Measurements from ENCODE around the gene TRAF3.
"Not testable (repeated sequence)": the region's sequence is repeated elsewhere in the genome, so short reads cannot be mapped to it uniquely, and the experiment has no call there.

The TRAF3 gene

DNA sequence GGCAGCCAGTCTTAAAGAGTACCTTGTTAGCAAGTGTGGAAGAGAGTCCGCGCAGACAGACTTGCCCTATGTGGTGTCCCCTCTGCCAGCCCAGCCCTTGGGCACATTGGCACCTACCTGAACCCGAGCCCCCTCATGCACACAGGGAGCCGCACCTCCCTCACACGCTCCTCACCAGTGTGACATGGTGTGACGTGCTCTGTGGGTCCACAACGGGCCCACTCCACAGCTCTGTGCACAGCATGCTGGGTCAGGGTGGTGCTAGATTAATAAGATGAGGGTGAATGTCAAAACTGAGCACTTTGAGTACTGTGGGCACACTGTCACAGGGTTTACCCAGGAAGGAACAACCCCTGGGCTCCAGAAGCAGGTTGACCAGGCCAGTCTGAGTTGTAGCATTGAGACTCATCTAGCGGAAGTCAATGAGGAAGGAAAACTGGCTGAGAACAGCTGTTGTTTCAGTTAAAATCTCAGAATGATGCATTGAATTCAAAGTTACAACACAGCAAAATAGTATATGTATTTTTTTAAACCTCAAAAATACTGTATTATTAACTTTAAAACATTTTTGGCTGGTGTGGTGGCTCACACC is 91.8 kb downstream of the TRAF3 start:
- no peak for DNase-seq

DNA sequence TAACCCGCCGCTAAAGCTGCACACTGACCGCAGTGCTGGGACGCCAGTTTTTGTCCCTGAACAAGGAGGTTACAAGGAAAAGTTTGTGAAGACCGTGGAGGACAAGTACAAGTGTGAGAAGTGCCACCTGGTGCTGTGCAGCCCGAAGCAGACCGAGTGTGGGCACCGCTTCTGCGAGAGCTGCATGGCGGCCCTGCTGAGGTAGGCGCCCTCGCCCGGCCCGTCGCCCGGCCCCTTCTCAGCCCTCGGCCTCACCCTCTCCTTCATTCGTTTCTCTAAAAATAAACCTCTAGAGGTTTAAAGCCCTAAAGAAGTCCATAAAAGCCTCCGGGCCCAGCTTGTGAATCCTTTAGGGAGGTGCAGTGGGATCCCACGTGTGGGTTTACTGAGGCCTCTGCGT is 93.0 kb downstream of the TRAF3 start:
- DNase-seq, result no peak

DNA sequence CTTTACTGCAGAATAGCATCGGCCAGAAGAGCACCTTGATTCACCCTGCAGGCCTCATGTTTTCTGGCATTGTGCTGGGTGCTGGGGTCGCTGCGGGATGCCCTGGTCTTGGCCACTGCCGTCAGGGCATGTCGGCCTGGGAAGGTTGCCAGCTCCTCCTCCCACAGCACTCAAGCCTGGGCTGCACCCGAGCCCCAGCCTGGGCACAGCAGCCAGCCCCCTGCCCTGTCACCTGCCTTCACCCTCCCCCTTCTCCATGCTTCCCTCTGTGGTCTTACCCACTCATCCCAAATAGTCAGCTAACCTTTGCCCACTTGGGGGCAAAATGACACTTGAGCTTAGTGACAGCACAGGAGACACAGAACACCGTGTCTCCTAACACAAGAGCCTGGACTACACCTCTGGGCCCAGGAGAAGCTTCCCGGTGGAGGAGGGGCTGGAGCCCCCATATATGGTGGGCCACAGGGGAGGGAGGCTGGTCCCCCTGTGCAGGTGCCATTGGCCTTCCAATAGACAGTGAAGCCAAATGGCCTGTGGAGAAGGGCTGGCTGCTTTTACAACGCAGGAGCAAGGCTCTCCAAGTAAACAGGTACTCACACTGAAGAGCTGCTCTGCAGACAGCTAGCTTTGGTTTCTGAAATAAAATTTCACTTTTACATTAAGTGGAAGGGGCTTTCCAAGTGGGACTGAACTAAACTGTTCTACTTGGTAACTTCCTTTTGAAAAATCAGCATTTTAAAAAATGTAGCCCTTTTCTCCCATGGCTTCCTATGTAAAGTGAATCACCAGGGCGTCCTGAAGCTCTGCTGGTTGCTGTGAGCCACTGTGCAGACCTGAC is 94.0 kb downstream of the TRAF3 start:
- DNase-seq, result no peak

DNA sequence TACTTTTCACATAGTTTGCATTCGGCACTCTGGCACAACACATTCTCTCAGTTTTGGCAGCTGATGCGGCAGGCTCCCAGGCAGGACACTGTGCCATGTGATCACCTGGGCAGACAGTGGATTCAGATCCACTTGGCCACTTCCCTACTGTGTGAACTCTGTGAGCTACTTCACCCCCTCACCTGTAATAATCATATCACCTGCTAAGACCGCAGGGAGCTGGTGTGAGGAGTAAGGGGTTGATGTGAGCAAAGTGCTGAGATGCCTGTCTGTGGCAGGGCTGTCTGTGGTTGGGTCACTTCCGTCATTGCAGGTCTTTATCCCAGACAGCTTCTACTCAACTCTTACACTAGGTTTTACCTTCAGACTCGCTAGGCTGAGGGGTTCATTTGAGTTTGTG is 94.8 kb downstream of the TRAF3 start:
- DNase-seq, result no peak

DNA sequence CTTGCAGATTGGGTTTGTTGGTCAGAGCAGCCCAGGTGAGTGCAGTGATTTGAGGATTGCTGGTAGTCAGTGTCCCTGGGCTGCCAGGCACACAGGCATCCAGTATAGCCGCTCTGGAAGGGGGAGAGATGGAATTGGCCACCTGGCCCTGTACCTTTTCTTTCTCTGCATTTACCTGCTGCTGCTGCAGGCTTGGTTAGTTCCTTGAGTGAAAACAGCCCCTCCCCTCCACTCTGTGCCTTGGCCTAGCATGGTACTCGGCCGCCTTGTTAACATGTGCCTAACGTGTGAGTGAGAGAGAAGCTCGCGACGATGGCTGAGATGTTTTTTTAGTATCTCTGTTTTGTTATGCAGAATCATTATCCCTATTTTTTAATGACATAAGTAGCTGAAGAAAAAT is 95.9 kb downstream of the TRAF3 start:
- DNase-seq, result no peak

DNA sequence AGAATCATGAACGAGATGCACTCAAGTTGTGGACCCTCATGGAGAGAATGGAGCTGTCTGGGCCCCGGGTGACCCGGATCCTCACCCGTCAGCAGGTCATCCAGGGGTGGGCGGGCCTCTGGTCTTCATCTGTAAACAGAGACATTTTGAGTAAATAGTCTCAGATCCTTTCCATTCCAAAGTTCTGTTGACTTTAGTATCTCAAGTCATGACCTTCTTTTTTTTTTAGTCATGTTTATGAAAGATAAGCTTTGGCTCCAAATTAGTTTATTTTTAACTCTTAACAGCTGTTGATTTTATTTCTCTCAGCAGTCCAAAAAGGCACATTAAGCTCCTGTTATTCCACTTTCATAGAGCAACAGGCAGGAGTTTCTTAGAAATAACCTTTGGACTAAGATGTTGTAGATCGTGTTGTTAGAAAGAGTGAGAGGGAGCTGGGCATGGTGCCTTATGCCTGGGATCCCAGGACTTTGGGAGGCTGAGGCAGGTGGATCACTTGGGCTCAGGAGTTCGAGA is 96.4 kb downstream of the TRAF3 start:
- DNase-seq, result no peak

DNA sequence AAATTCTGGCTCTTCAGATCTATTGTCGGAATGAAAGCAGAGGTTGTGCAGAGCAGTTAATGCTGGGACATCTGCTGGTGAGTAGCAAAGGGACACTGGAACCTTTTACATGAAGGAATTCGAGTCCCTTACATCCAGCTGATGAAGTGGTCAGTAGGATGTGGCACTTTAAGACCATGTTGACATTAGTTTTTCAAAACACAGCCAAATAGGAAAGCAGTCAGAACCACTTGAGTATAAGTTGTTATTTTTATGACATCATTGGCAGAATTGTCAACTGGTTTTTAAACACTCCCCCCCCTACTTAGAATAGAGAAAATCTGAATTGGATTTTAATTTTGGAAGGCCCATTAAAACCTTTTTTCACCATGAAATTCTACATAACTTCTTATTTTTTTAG is 98.4 kb downstream of the TRAF3 start:
- no peak for DNase-seq

DNA sequence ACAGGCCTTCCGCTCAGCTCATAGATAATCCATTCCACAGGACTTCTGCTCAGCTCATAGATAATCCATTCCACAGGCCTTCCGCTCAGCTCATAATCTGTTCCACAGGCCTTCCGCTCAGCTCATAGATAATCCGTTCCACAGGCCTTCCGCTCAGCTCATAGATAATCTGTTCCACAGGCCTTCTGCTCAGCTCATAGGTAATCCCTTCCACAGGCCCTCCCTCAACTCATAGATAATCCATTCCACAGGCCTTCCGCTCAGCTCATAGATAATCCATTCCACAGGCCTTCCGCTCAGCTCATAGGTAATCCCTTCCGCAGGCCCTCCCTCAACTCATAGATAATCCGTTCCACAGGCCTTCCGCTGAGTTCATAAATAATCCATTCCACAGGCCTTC is 100.3 kb downstream of the TRAF3 start:
- not testable (repeated sequence) for DNase-seq

DNA sequence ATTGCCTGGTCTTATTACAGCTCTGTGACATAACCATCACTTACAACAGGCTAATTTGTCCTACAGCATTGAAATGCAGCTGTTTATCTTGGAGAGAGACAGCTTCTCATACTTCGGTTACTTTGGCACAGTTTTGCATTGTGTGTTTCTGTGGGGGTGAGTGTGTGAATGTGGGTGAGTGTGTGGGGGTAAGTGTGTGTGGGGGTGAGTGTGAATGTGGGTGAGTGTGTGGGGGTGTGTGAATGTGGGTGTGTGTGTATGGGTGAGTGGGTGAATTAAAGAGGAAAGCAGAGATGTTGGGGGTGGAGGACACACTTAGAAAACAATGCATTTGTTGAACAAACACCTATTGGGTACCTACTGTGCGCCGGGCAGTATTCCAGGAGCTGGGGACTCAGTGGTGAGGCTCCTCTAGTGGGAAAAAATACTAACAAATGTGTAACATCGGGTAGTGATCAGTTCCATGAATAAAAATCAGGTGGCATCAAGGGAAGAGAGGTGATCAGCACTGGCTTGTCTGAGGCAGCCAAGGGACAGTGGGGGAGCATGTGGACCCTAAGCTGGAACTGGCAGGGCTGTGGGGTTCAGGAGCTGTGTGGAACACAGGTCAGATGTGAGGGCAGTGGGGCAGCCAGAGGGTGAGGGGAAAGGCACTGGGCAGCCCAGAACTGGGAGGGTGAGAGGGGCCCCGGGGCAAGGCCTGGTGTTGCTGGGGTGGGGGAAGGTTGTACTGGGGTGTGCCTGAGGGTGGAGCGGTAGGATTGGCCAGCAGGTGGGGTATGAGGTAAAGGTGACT is 101.1 kb downstream of the TRAF3 start:
- no peak for DNase-seq

DNA sequence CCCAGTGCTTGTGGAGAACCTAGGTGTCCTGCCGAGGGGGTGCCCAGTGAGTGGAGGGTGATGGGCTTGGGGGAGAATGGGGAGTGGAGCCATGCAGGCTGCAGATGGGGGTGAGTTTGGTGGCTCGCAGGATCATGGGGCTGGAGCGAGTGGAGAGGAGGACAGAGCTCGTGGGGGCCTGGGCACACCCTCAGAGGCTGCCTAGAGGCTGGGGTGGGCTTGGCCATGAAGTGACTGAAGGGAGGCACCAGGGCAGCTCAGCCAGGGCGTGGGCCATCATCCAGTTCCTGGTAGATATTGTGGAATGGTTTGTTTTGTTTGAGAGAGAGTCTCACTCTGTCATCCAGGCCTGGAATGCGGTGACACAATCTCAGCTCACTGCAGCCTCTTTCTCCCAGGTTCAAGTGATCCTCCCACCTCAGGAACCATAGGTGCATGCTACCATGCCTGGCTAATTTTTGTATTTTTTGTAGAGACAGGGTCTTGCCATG is 101.8 kb downstream of the TRAF3 start:
- DNase-seq, result peak; percentile 4

DNA sequence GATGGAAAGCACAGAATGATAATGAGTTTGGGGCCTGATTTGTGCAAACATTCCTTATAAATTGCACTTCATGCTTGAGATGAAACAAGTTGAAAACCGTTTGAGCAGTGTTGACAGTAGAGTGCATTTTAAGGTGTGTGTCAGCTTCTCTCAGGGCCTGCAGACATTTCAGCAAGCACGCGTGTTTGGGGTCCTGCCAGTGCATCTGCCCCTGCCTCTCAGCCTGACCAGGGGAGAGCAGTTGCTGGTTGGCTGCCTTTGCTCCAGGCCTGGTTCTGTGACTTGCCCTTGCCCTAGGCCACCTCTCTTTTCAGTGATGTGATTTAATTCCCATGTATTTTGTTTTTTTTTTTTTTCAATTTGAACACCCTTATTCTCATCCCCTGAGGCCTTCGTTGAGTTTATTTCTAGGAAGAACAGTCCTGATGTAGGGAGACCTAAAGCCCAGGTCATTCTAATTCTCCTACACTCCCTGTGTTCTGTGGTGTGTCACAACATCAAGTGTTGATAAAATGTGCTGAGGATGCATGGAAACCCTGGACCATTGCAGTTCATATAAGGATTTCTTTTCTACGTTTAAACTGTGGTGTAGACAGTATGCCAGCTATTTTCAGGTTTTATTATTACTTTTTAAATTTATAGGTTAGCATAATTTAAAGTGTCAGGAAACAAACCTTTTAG is 105.1 kb downstream of the TRAF3 start:
- no peak for DNase-seq

DNA sequence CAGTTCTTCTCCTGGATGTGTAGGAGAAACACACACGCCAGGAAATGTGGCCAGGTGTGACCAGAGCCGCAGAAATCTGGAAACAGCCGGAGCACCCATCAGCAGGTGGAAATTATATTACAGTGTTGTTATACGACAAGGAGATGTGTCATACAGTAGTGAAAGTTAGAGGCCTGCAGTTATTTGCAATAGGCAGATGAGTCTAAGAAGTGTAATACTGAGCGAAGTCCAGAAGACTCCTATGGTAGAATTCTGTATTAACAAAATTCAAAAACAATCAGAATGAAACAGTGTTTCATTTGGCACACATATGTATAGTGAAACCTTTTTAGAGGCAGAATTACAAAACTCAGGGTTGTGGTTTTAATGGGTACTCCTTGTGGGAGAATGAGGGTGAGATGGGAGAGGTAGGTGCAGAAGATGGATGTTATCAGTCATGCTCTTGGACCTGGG is 105.9 kb downstream of the TRAF3 start:
- no peak for DNase-seq

DNA sequence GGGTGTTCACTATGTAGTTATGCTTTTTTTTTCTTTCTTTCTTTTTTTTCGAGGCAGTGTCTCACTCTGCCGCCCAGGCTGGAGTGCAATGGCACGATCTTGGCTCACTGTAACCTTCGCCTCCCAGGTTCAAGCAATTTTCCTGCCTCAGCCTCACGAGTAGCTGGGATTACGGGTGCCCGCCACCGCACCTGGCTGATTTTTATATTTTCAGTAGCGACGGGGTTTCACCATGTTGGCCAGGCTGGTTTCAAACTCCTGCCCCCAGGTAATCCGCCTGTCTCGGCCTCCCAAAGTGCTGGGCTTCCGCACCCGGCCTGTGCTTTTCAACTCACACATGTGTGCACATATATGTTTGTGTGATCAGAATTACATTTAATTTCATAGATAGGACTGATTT is 106.3 kb downstream of the TRAF3 start:
- DNase-seq, result no peak

DNA sequence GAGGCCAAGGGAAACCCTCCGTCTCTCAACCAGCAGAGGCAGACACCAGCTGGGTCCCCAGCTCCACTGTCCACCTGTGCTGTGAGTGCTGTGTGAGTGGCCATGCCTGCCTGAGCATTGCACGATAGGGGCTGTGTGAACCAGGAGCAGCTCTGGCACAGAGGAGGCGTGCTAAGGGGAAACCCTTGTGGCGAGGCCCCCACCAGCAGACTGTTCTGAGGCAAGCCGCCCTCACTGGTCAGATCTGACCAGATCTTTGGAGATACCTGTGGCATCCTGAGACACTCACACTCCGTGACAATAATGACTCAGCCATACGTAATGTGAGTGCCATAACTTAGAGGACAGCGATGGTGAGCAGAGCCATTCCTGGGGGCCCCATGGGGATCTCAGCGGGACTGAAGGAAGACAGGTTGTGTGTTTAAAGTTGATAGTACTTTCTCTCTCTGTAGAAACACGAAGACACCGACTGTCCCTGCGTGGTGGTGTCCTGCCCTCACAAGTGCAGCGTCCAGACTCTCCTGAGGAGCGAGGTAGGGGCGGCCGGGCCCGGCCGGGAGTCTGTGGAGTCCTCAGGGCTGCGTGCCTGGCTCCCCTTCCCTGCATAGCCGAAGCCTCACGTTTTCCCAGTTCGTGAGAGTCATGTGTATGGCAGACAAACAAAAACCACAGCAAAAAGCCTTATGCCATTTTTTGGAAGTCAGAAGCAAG is 108.6 kb downstream of the TRAF3 start:
- no peak for DNase-seq

DNA sequence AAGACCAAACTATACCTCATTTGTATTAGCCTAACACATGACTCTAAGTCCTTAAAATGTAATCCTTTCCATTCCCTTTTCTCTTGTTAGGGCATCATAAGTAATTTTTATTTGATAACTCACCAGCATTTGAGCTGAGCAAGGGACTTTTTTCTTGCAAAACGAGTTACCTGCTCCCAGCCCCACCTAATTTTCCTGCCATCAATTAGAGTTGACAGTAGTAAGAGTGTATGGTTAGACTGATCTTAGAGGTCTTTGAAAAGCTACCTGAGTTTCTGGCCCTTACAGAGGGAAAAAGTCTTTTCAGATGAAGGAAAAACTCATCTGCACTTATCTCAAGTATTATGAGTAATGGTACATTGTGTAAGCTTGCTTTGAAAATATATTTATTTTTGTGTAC is 111.5 kb downstream of the TRAF3 start:
- no peak for DNase-seq

DNA sequence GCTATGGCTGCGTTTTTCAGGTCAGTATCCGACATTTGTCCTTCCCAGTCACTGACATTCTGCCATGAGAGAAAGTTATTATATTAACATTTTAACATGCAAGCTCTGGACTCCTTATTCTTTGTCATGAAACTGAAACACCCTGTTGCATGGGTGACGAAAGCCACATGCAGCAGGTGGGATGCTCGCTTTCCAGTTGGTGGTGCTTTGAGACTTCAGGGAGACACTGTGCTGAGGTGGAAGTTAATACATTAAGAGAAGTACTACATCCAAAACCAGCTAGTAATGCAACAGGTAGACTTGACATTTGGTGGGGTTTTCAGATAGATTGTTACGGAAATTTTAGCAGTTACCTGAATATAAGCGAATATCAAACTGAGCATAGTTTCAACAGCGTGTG is 112.4 kb downstream of the TRAF3 start:
- DNase-seq, result no peak

DNA sequence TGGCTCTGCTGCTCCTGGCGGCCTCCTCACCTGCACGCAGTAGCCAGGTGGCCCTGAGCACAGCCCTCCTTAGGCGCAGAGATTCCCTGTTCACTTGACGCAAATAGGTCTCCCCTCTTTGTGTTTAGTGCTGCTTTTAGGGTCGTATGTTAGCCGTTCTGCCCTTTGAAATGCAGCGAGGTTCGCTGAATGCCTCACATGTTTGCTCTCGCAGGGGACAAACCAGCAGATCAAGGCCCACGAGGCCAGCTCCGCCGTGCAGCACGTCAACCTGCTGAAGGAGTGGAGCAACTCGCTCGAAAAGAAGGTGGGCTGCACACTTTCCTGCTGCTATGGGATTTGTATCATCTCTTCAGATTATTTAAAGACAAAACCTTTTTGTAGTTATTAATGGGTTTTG is 113.9 kb downstream of the TRAF3 start:
- no peak for DNase-seq

DNA sequence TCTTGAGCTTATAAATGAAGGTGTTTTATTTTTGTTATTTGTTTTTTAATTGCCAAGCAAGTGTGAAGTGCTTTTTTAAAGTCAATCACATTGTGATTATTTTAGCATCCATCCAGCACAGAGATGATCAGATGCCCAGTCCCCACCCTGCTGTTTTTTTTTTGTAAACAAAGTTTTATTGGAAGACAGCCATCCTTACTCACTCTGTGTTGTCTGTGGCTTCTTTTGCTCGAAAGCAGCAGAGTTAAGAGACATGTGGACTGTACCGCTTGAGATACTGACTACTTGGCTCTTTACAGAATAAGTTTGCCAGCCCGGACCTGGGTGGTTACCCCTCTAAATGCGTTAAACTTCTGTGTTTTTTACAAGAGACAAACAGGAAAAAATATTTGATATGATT is 114.3 kb downstream of the TRAF3 start:
- DNase-seq, result no peak

DNA sequence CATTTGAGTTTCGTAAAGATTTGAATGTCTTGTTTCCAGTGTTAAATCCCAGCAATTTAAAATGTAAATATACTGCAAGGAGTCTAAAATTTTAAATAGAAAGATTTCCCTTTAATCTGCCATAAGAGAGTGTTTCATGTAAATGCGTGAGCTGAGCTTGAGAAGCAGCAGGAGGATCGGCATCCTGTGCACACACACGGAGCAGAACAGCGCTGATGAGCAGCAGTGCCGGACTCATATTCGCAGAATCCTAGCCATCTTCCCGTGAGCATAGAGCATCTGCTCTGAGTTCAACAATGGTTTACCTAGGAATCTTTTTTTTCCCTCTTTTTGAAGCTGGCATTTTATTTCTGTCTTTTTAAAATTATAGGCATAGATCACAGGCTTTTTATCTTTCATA is 115.4 kb downstream of the TRAF3 start:
- DNase-seq, result no peak

DNA sequence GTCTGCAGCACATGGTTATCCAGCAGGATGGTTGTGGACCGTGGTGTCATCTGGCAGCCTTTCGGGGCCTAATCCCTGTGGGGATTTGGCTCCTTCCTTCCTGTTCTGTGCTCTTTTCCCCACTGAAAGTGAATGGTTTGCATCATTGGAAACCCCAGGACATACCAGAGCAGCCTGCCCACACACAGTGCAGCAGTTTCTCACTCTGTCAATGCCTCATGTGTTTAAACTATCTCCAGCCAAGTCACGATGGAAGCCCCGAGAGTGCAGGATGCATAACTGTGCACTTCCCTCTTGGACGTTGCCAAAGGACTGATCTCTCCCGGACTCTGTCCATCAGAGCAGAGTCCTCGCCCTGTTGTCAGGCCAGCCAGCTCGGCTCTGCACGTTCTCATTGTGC is 116.2 kb downstream of the TRAF3 start:
- no peak for DNase-seq

DNA sequence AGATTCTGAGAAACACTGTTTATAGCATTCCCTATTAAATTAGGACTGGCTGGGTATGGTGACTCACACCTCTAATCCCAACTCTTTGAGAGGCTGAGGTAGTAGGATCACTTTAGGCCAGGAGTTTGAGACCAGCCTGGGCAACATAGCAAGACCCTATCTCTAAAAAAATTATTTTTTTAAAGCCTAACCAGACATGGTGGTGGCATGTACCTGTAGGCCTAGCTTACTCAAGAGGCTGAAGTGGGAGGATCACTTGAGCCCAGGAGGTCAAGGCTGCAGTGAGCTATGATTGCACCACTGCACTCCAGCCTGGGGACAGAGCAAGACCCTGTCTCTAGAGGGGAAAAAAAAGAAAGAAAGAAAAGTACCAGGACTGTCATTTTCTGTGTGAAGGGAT is 119.5 kb downstream of the TRAF3 start:
- DNase-seq, result not testable (repeated sequence)

Data from kidney glomerular epithelial cell (primary cell).